Measurements from ENCODE around the gene PRRT2. TPM values are rescaled to one million over a fixed set of nuclear protein-coding genes. Genes with fewer than 3 reads are reported as not detected.

PRRT2 gene
- polyA plus RNA-seq, 1 donor = 13.3 TPM

- DNase-seq = no peak
Observed at GRCh38 chr16:29835926-29836325, 23.9 kb downstream of the PRRT2 start.

- DNase-seq = no peak
Observed at GRCh38 chr16:29836623-29837022, 24.6 kb downstream of the PRRT2 start.

- no peak for DNase-seq
Observed at GRCh38 chr16:29837841-29838240, 25.8 kb downstream of the PRRT2 start.

GRCh38 chr16:29839822-29840221 lies 27.8 kb downstream of the PRRT2 start:
- no peak for DNase-seq

GRCh38 chr16:29840240-29840639 lies 28.2 kb downstream of the PRRT2 start:
- no peak for DNase-seq

GRCh38 chr16:29841631-29842030 lies 29.6 kb downstream of the PRRT2 start:
- DNase-seq = no peak

GRCh38 chr16:29842732-29843346 lies 30.8 kb downstream of the PRRT2 start:
- DNase-seq = no peak

GRCh38 chr16:29843931-29844330 lies 31.9 kb downstream of the PRRT2 start:
- no peak for DNase-seq

- no peak for DNase-seq
Observed at GRCh38 chr16:29844575-29845331, 32.8 kb downstream of the PRRT2 start.

- DNase-seq = no peak
Observed at GRCh38 chr16:29845656-29846055, 33.7 kb downstream of the PRRT2 start.

GRCh38 chr16:29848420-29849297 lies 36.7 kb downstream of the PRRT2 start:
- peak; percentile 57 for DNase-seq

GRCh38 chr16:29849505-29849904 lies 37.5 kb downstream of the PRRT2 start:
- no peak for DNase-seq

GRCh38 chr16:29850998-29851397 lies 39.0 kb downstream of the PRRT2 start:
- no peak for DNase-seq

GRCh38 chr16:29852654-29853053 lies 40.7 kb downstream of the PRRT2 start:
- peak; percentile 42 for DNase-seq

GRCh38 chr16:29854520-29855100 lies 42.6 kb downstream of the PRRT2 start:
- DNase-seq = no peak

GRCh38 chr16:29857133-29857760 lies 45.3 kb downstream of the PRRT2 start:
- no peak for DNase-seq

- DNase-seq = no peak
Observed at GRCh38 chr16:29858149-29858849, 46.3 kb downstream of the PRRT2 start.

- DNase-seq = no peak
Observed at GRCh38 chr16:29858974-29859373, 47.0 kb downstream of the PRRT2 start.

GRCh38 chr16:29860218-29860617 lies 48.2 kb downstream of the PRRT2 start:
- no peak for DNase-seq

- DNase-seq = no peak
Observed at GRCh38 chr16:29862383-29862883, 50.4 kb downstream of the PRRT2 start.

GRCh38 chr16:29862884-29863668 lies 51.1 kb downstream of the PRRT2 start, which contains the start of gene CDIPT:
Gene CDIPT, minus strand, starts transcription at chr16:29863226. Its CDS starts 369 bp downstream, at chr16:29862857.
- DNase-seq = peak; percentile 95
